Tibial nerve (tissue), 4 donors: ENCODE data around the gene CA5B. TPM values are rescaled to one million over a fixed set of nuclear protein-coding genes. Genes with fewer than 3 reads are reported as not detected.
"Not testable (repeated sequence)": the region's sequence is repeated elsewhere in the genome, so short reads cannot be mapped to it uniquely, and the experiment has no call there.

Source experiments
- DNase-seq, 2 donors: peaks; one replicate each; pipeline ENCODE4 v3.0.0-alpha.2; 2019; ENCODE audit warnings: low spot score in 2 of 2
- H3K27ac ChIP-seq, 4 donors: fragments of 200-600 bp; sonication (generic) in 3 of 4; one replicate each; pipeline ENCODE4 v1.5.1; 2017 to 2019; ENCODE audit warnings: mild to moderate bottlenecking in 1 of 4
- H3K27me3 ChIP-seq, 2 donors: fragments of 200-600 bp; sonication (generic) in 1 of 2; one replicate each; pipeline versions ENCODE4 v1.5.1 to v1.6.0; 2017 to 2019
- H3K36me3 ChIP-seq, 3 donors: fragments of 200-600 bp; sonication (generic); one replicate each; pipeline ENCODE4 v1.5.1; 2018 to 2019
- H3K4me1 ChIP-seq, 4 donors: fragments of 200-600 bp; sonication (generic) in 3 of 4; one replicate each; pipeline ENCODE4 v1.5.1; 2017 to 2019
- H3K4me3 ChIP-seq, 4 donors: fragments of 200-600 bp; sonication (generic) in 3 of 4; one replicate each; pipeline ENCODE4 v1.5.1; 2017 to 2019; ENCODE audit warnings: mild to moderate bottlenecking in 1 of 4, moderate library complexity in 1 of 4
- H3K9me3 ChIP-seq, 4 donors: fragments of 200-600 bp; sonication (generic) in 3 of 4; one replicate each; pipeline ENCODE4 v1.5.1; 2017 to 2019
- CTCF ChIP-seq, 5 experiments: fragments of 200-600 bp in 3 of 5; fragments of 450-650 bp in 2 of 5; sonication (generic) in 3 of 5; IDR thresholded peaks; one replicate each; pipeline ENCODE4 v1.5.1; 2016 to 2019; ENCODE audit warnings: antibody characterized with exemption in 5 of 5, mild to moderate bottlenecking in 3 of 5, moderate library complexity in 2 of 5
- EP300 ChIP-seq, 2 donors: sonication (generic); formaldehyde crosslinking; IDR thresholded peaks; one replicate each; pipeline ENCODE4 v1.6.1; 2017; ENCODE audit warnings: antibody characterized with exemption in 2 of 2, mild to moderate bottlenecking in 1 of 2
- POLR2A ChIP-seq, 2 donors: fragments of 450-650 bp; IDR thresholded peaks; one replicate each; pipeline ENCODE4 v1.6.1; 2017; ENCODE audit warnings: antibody characterized with exemption in 2 of 2, mild to moderate bottlenecking in 2 of 2, moderate library complexity in 2 of 2
- WGBS, 2 donors: methylation state at CpG; one replicate each; pipeline ENCODE4 v1.1.5; 2018; 5-methylcytosine and 5-hydroxymethylcytosine counted together
- total RNA-seq, 4 donors: library from RNA; depleted of rRNA; stranded (reverse); fragments of >200 nt; gene quantifications; one replicate each; pipeline ENCODE4 v1.1.0, GENCODE V29; 2016

CA5B gene
- total RNA-seq, 4 donors from 2014 or later: 9.6 to 17.6 (median 12.5) TPM

GRCh38 chrX:15751155-15751819 is 13.2 kb downstream of the CA5B start:
- Histone ChIP-seq H3K27ac (peak overlapping the region; percentile 1 to 90 (median 80)), H3K4me1 (peaks cover 0 to 31% (median 12%) of the 10 kb centered on the region in 4 donors), H3K4me3 (no peak overlapping the region), H3K9me3 (no peaks in the 10 kb centered on the region), H3K36me3 (no peaks in the 10 kb centered on the region), H3K27me3 (no peaks in the 10 kb centered on the region)
- WGBS, 2 donors: 19 to 52% methylated on average over 4 of the region's 4 CpGs
- DNase-seq: no peak
- TF ChIP-seq CTCF (IDR thresholded peaks at IDR 0.05) (no peak), EP300 (IDR thresholded peaks at IDR 0.05) (peak in 1 of 2 donors; percentile 19)

- Histone ChIP-seq H3K4me1 (peaks cover 0 to 21% (median 10%) of the 10 kb centered on the region in 4 donors), H3K27me3 (no peaks in the 10 kb centered on the region), H3K27ac (no peak overlapping the region), H3K4me3 (no peak overlapping the region), H3K36me3 (no peaks in the 10 kb centered on the region), H3K9me3 (no peaks in the 10 kb centered on the region)
- DNase-seq: no peak
- WGBS, 2 donors: 92 to 94% methylated on average over 2 of the region's 2 CpGs
- TF ChIP-seq CTCF (IDR thresholded peaks at IDR 0.05) (no peak), POLR2A (IDR thresholded peaks at IDR 0.05) (no peak), EP300 (IDR thresholded peaks at IDR 0.05) (no peak)
Observed at GRCh38 chrX:15755091-15755490, 17.0 kb downstream of the CA5B start.

- no peaks in the 10 kb centered on the region for H3K27me3 ChIP-seq
- no peaks in the 10 kb centered on the region for H3K36me3 ChIP-seq
- no peak for DNase-seq
- peaks cover 0 to 5% (median 0%) of the 10 kb centered on the region in 4 donors for H3K4me1 ChIP-seq
- no peak overlapping the region for H3K4me3 ChIP-seq
- no peak for TF ChIP-seq EP300 (IDR thresholded peaks at IDR 0.05)
- TF ChIP-seq POLR2A (IDR thresholded peaks at IDR 0.05): no peak
- TF ChIP-seq CTCF (IDR thresholded peaks at IDR 0.05): no peak
- H3K9me3 ChIP-seq: no peaks in the 10 kb centered on the region
- H3K27ac ChIP-seq: no peak overlapping the region
- WGBS, 2 donors: 74 to 80% methylated on average over 4 of the region's 4 CpGs
Observed at GRCh38 chrX:15758140-15758539, 20.1 kb downstream of the CA5B start.

- not testable (repeated sequence) for H3K9me3 ChIP-seq, H3K4me3 ChIP-seq, DNase-seq, H3K36me3 ChIP-seq, H3K27me3 ChIP-seq, H3K4me1 ChIP-seq
- WGBS, 2 donors: 90% methylated on average over 6 of the region's 6 CpGs
- H3K27ac ChIP-seq: peak overlapping the region in 1 of 4 donors; percentile 24
Observed at GRCh38 chrX:15759886-15760285, 21.8 kb downstream of the CA5B start.

GRCh38 chrX:15761564-15762191 is 23.6 kb downstream of the CA5B start:
- H3K4me3 ChIP-seq: no peak overlapping the region
- peak in 1 of 2 donors; percentile 11 for DNase-seq
- WGBS, 2 donors: 29 to 59% methylated on average over 3 to 8 of the region's 8 CpGs
- TF ChIP-seq EP300 (IDR thresholded peaks at IDR 0.05) (no peak), POLR2A (IDR thresholded peaks at IDR 0.05) (no peak), CTCF (IDR thresholded peaks at IDR 0.05) (peak; percentile 46 to 69 (median 58))
- H3K27me3 ChIP-seq: no peaks in the 10 kb centered on the region
- peak overlapping the region in 2 of 4 donors; percentile 50 to 78 for H3K27ac ChIP-seq
- H3K4me1 ChIP-seq: peaks cover 0 to 5% (median 0%) of the 10 kb centered on the region in 4 donors
- no peaks in the 10 kb centered on the region for H3K36me3 ChIP-seq
- no peaks in the 10 kb centered on the region for H3K9me3 ChIP-seq
